ENCODE measurements around the gene PIGR. TPM values are rescaled to one million over a fixed set of nuclear protein-coding genes. Genes with fewer than 3 reads are reported as not detected.

The PIGR gene
- total and polyA plus RNA-seq, 7 experiments from 2014 or later, result not detected

GRCh38 chr1:206901944-206902343, 44.3 kb downstream of the PIGR start:
- ChIA-PET POLR2A (interaction anchor here (1.1 to 17.9 kb wide), 12 partner anchors 5 to 339 kb away, joined by 3 to 600 read pairs (median 6); partner anchors contain the start of gene FCMR), CTCF (interaction anchor here (1.3 to 2.0 kb wide), 4 partner anchors 30 to 92 kb away, joined by 3 to 5 read pairs (median 4); partner anchors contain the start of gene IL20)
- no peak for DNase-seq
- H3K4me1 ChIP-seq (ENCODE audit: control insufficient read depth in 2 of 2, insufficient read depth in 2 of 2, low read length in 2 of 2), result peaks cover 18 to 59% of the 10 kb centered on the region in 2 donors
- ATAC-seq, result no peak
- Mint-ChIP-seq H3K36me3 (peaks cover 19 to 52% (median 39%) of the 10 kb centered on the region in 5 donors), H3K27me3 (no peaks in the 10 kb centered on the region), H3K4me1 (peaks cover 45 to 99% (median 91%) of the 10 kb centered on the region in 7 donors), H3K4me3 (no peak overlapping the region), H3K27ac (peak overlapping the region in 8 of 9 donors; percentile 32 to 98 (median 90)), H3K9me3 (peaks cover 0 to 8% (median 0%) of the 10 kb centered on the region in 11 donors)
- intact Hi-C loops (cut with micrococcal nuclease), result loop anchor here in 1 of 2 donors (1.0 kb wide), 1 partner anchor 7 kb away; no protein-coding TSS in a partner anchor
- H3K27me3 ChIP-seq (ENCODE audit: control insufficient read depth in 2 of 2, insufficient read depth in 2 of 2, low read length in 2 of 2), result no peaks in the 10 kb centered on the region
- no peak overlapping the region for H3K4me3 ChIP-seq (ENCODE audit: low read length)
- H3K36me3 ChIP-seq (ENCODE audit: control insufficient read depth in 2 of 3, insufficient read depth in 3 of 3, low read length in 3 of 3), result peaks cover 10 to 32% (median 14%) of the 10 kb centered on the region in 3 experiments
- peak overlapping the region; percentile 40 for H3K27ac ChIP-seq (ENCODE audit: low read depth, low read length)
- no peaks in the 10 kb centered on the region for H3K9me3 ChIP-seq (ENCODE audit: control insufficient read depth in 2 of 3, low read length in 3 of 3)

GRCh38 chr1:206900149-206900548, 46.1 kb downstream of the PIGR start:
- H3K4me1 ChIP-seq (ENCODE audit: control insufficient read depth in 2 of 2, insufficient read depth in 2 of 2, low read length in 2 of 2), result peaks cover 2 to 51% of the 10 kb centered on the region in 2 donors
- peak overlapping the region; percentile 24 to 98 (median 90) for H3K27ac Mint-ChIP-seq
- peaks cover 0 to 8% (median 0%) of the 10 kb centered on the region in 11 donors for H3K9me3 Mint-ChIP-seq
- POLR2A ChIA-PET, result interaction anchor here (0.8 to 17.9 kb wide), 23 partner anchors 7 to 196 kb away, joined by 3 to 600 read pairs (median 5); partner anchors contain the start of gene FCMR
- H3K27me3 ChIP-seq (ENCODE audit: control insufficient read depth in 2 of 2, insufficient read depth in 2 of 2, low read length in 2 of 2), result no peaks in the 10 kb centered on the region
- peaks cover 36 to 99% (median 92%) of the 10 kb centered on the region in 7 donors for H3K4me1 Mint-ChIP-seq
- peaks cover 4 to 28% (median 8%) of the 10 kb centered on the region in 3 experiments for H3K36me3 ChIP-seq (ENCODE audit: control insufficient read depth in 2 of 3, insufficient read depth in 3 of 3, low read length in 3 of 3)
- peak overlapping the region; percentile 40 for H3K27ac ChIP-seq (ENCODE audit: low read depth, low read length)
- peaks cover 17 to 46% (median 33%) of the 10 kb centered on the region in 5 donors for H3K36me3 Mint-ChIP-seq
- no peak for DNase-seq
- no peak overlapping the region for H3K4me3 ChIP-seq (ENCODE audit: low read length)
- H3K27me3 Mint-ChIP-seq, result no peaks in the 10 kb centered on the region
- H3K9me3 ChIP-seq (ENCODE audit: control insufficient read depth in 2 of 3, low read length in 3 of 3), result no peaks in the 10 kb centered on the region
- CTCF ChIA-PET, result interaction anchor here (1.0 to 1.7 kb wide), 5 partner anchors 12 to 91 kb away, joined by 3 to 5 read pairs (median 3); partner anchors contain the start of gene IL20
- no peak for ATAC-seq
- intact Hi-C loops (cut with micrococcal nuclease), result no loop called here
- peak overlapping the region in 1 of 10 donors; percentile 15 for H3K4me3 Mint-ChIP-seq

GRCh38 chr1:206899717-206900116, 46.5 kb downstream of the PIGR start:
- no peak for DNase-seq
- ChIA-PET CTCF (interaction anchor here (1.1 kb wide), 1 partner anchor 34 kb away, joined by 4 read pairs; the partner anchor contains the start of gene IL20), POLR2A (interaction anchor here (0.8 to 17.9 kb wide), 21 partner anchors 7 to 195 kb away, joined by 3 to 600 read pairs (median 4); partner anchors contain the start of gene FCMR)
- H3K27ac Mint-ChIP-seq, result peak overlapping the region in 8 of 9 donors; percentile 32 to 98 (median 90)
- H3K4me3 Mint-ChIP-seq, result no peak overlapping the region
- Histone ChIP-seq H3K4me3 (ENCODE audit: low read length) (no peak overlapping the region), H3K36me3 (ENCODE audit: control insufficient read depth in 2 of 3, insufficient read depth in 3 of 3, low read length in 3 of 3) (peaks cover under 1 to 24% (median 4%) of the 10 kb centered on the region in 3 experiments), H3K27ac (ENCODE audit: low read depth, low read length) (peak overlapping the region; percentile 40), H3K4me1 (ENCODE audit: control insufficient read depth in 2 of 2, insufficient read depth in 2 of 2, low read length in 2 of 2) (peaks cover 0 to 47% of the 10 kb centered on the region in 2 donors), H3K27me3 (ENCODE audit: control insufficient read depth in 2 of 2, insufficient read depth in 2 of 2, low read length in 2 of 2) (no peaks in the 10 kb centered on the region), H3K9me3 (ENCODE audit: control insufficient read depth in 2 of 3, low read length in 3 of 3) (no peaks in the 10 kb centered on the region)
- intact Hi-C loops (cut with micrococcal nuclease), result no loop called here
- H3K27me3 Mint-ChIP-seq, result no peaks in the 10 kb centered on the region
- peaks cover 13 to 42% (median 28%) of the 10 kb centered on the region in 5 donors for H3K36me3 Mint-ChIP-seq
- H3K9me3 Mint-ChIP-seq, result peaks cover 0 to 7% (median 0%) of the 10 kb centered on the region in 11 donors
- peaks cover 31 to 98% (median 89%) of the 10 kb centered on the region in 7 donors for H3K4me1 Mint-ChIP-seq
- no peak for ATAC-seq

- H3K36me3 ChIP-seq (ENCODE audit: control insufficient read depth in 2 of 3, insufficient read depth in 3 of 3, low read length in 3 of 3), result peaks cover 0 to 16% (median 0%) of the 10 kb centered on the region in 3 experiments
- H3K27me3 Mint-ChIP-seq, result no peaks in the 10 kb centered on the region
- no peaks in the 10 kb centered on the region for H3K9me3 ChIP-seq (ENCODE audit: control insufficient read depth in 2 of 3, low read length in 3 of 3)
- no peak overlapping the region for H3K4me3 ChIP-seq (ENCODE audit: low read length)
- ATAC-seq (no peak), DNase-seq (no peak)
- ChIA-PET POLR2A (interaction anchor here (0.8 to 17.9 kb wide), 14 partner anchors 7 to 164 kb away, joined by 3 to 600 read pairs (median 4); partner anchors contain the start of gene FCMR), CTCF (interaction anchor here (1.1 kb wide), 1 partner anchor 34 kb away, joined by 4 read pairs; the partner anchor contains the start of gene IL20)
- peaks cover 30 to 95% (median 87%) of the 10 kb centered on the region in 7 donors for H3K4me1 Mint-ChIP-seq
- peak overlapping the region in 8 of 9 donors; percentile 72 to 95 (median 86) for H3K27ac Mint-ChIP-seq
- no peaks in the 10 kb centered on the region for H3K27me3 ChIP-seq (ENCODE audit: control insufficient read depth in 2 of 2, insufficient read depth in 2 of 2, low read length in 2 of 2)
- peaks cover 6 to 39% (median 21%) of the 10 kb centered on the region in 5 donors for H3K36me3 Mint-ChIP-seq
- intact Hi-C loops (cut with micrococcal nuclease), result no loop called here
- peak overlapping the region; percentile 6 for H3K27ac ChIP-seq (ENCODE audit: low read depth, low read length)
- H3K9me3 Mint-ChIP-seq, result no peaks in the 10 kb centered on the region
- peaks cover 0 to 41% of the 10 kb centered on the region in 2 donors for H3K4me1 ChIP-seq (ENCODE audit: control insufficient read depth in 2 of 2, insufficient read depth in 2 of 2, low read length in 2 of 2)
- peak overlapping the region in 2 of 10 donors; percentile 11 to 17 for H3K4me3 Mint-ChIP-seq
Observed at GRCh38 chr1:206898915-206899431, 47.3 kb downstream of the PIGR start.

- Mint-ChIP-seq H3K4me3 (no peak overlapping the region), H3K36me3 (peaks cover 0 to 36% (median 14%) of the 10 kb centered on the region in 5 donors), H3K9me3 (no peaks in the 10 kb centered on the region), H3K27me3 (no peaks in the 10 kb centered on the region), H3K4me1 (peaks cover 28 to 94% (median 85%) of the 10 kb centered on the region in 7 donors), H3K27ac (peak overlapping the region in 8 of 9 donors; percentile 72 to 95 (median 78))
- POLR2A ChIA-PET, result interaction anchor here (0.6 to 17.9 kb wide), 5 partner anchors 8 to 163 kb away, joined by 3 to 600 read pairs (median 5); partner anchors contain the start of gene FCMR
- H3K4me3 ChIP-seq (ENCODE audit: low read length), result no peak overlapping the region
- intact Hi-C loops (cut with micrococcal nuclease), result no loop called here
- ATAC-seq (no peak), DNase-seq (no peak)
- CTCF ChIA-PET, result interaction anchor here (5.6 kb wide), 1 partner anchor 14 kb away, joined by 26 read pairs; no protein-coding TSS in a partner anchor
- H3K9me3 ChIP-seq (ENCODE audit: control insufficient read depth in 2 of 3, low read length in 3 of 3), result no peaks in the 10 kb centered on the region
- no peaks in the 10 kb centered on the region for H3K27me3 ChIP-seq (ENCODE audit: control insufficient read depth in 2 of 2, insufficient read depth in 2 of 2, low read length in 2 of 2)
- H3K27ac ChIP-seq (ENCODE audit: low read depth, low read length), result peak overlapping the region; percentile 6
- H3K36me3 ChIP-seq (ENCODE audit: control insufficient read depth in 2 of 3, insufficient read depth in 3 of 3, low read length in 3 of 3), result peaks cover 0 to 10% (median 0%) of the 10 kb centered on the region in 3 experiments
- H3K4me1 ChIP-seq (ENCODE audit: control insufficient read depth in 2 of 2, insufficient read depth in 2 of 2, low read length in 2 of 2), result peaks cover 0 to 41% of the 10 kb centered on the region in 2 donors
Observed at GRCh38 chr1:206898089-206898914, 48.0 kb downstream of the PIGR start.
